Glutamatergic neuron (in vitro differentiated cells): ENCODE data around the gene TMEM163. TPM values are rescaled to one million over a fixed set of nuclear protein-coding genes. Genes with fewer than 3 reads are reported as not detected.
A peak's percentile ranks its signal among the peaks of the same experiment; 100 is the strongest.

Experiments
- DNase-seq: peaks from one replicate; pipeline ENCODE4 v3.0.0; 2022
- H3K27ac Mint-ChIP-seq: one replicate; pipeline ENCODE4 v1.8.0; 2020; ENCODE audit warnings: mild to moderate bottlenecking, mixed read lengths, inconsistent platforms; ENCODE audit not compliant: unreplicated experiment
- H3K27me3 Mint-ChIP-seq: one replicate; pipeline ENCODE4 v1.8.0; 2020; ENCODE audit warnings: mild to moderate bottlenecking, moderate library complexity, mixed read lengths, inconsistent platforms; ENCODE audit not compliant: unreplicated experiment
- H3K36me3 Mint-ChIP-seq: one replicate; pipeline ENCODE4 v1.8.0; 2020; ENCODE audit warnings: mild to moderate bottlenecking, mixed read lengths, inconsistent platforms; ENCODE audit not compliant: unreplicated experiment
- H3K4me1 Mint-ChIP-seq: one replicate; pipeline ENCODE4 v1.8.0; 2020; ENCODE audit warnings: mild to moderate bottlenecking, low read depth, mixed read lengths, inconsistent platforms; ENCODE audit not compliant: unreplicated experiment
- H3K4me3 Mint-ChIP-seq: one replicate; pipeline ENCODE4 v1.8.0; 2020; ENCODE audit warnings: mild to moderate bottlenecking, mixed read lengths, inconsistent platforms; ENCODE audit not compliant: unreplicated experiment
- H3K9me3 Mint-ChIP-seq: one replicate; pipeline ENCODE4 v1.8.0; 2020; ENCODE audit warnings: mild to moderate bottlenecking, moderate library complexity, mixed read lengths, inconsistent platforms; ENCODE audit not compliant: unreplicated experiment
- total RNA-seq: library from RNA; stranded (reverse); fragmentation: NEBNext Ultra II Directional; extraction: Animal tissue kit (Norgen Biotek cat#: 25700); gene quantifications from one replicate; pipeline ENCODE4 v1.2.1, GENCODE V29; 2021; ENCODE audit not compliant: unreplicated experiment
- TF ChIP-seq, protein P1 (sequence below): fragments of 200-600 bp; sonication (generic); IDR thresholded peaks from one replicate; pipeline ENCODE4 v1.5.0; 2021; ENCODE audit not compliant: partially characterized antibody, unreplicated experiment

TMEM163 gene
- total RNA-seq, 1 donor from 2014 or later: 27.7 TPM

DNA sequence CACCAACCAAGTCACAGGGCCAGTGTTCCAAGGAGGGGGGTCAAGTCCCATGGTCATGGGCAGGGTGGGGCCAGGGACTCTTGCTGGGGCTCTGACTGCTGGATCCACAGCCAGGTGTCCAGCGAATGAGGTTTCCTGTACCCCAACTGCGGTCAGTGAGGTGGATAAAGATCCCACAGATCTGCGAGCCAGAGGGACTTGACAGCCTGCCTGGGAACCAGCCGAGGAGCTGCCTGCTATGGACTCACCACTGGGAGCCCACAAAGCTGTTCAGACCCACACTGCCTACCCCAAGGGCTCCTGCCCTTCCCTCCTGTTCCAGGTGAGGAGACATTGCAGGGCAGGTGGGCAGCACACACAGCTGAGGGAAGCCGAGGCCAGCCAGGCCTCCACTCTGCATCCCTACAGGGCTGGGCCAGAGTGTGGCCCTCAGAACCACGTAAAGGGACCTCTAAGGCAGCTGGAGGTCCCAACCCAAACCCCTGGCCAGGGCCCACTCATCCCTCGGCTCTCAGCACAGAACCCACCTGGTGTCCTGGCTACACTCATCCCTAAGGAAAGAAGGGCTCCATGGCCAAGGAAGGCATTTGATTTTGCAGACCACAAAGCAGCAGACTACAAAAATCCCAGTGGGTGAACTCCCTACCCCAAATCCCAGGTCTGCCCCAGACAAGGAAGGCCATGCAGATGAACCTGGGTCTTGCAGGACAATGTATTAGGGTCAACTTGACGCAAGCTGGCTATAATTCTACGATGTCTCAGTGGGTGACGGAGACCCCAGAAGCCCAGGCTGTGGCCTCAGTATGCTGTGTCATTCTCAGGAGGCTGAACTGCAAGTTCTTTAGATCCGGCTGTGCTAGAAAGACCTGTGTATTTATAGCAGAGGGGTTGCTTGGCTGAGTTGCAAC, 255.8 kb downstream of the TMEM163 start:
- Mint-ChIP-seq H3K4me1 (peaks cover 37% of the 10 kb centered on the region), H3K27me3 (peaks cover 26% of the 10 kb centered on the region), H3K9me3 (peaks cover 12% of the 10 kb centered on the region), H3K27ac (no peak overlapping the region), H3K36me3 (no peaks in the 10 kb centered on the region), H3K4me3 (no peak overlapping the region)
- no peak for DNase-seq
- TF ChIP-seq, protein P1, sequence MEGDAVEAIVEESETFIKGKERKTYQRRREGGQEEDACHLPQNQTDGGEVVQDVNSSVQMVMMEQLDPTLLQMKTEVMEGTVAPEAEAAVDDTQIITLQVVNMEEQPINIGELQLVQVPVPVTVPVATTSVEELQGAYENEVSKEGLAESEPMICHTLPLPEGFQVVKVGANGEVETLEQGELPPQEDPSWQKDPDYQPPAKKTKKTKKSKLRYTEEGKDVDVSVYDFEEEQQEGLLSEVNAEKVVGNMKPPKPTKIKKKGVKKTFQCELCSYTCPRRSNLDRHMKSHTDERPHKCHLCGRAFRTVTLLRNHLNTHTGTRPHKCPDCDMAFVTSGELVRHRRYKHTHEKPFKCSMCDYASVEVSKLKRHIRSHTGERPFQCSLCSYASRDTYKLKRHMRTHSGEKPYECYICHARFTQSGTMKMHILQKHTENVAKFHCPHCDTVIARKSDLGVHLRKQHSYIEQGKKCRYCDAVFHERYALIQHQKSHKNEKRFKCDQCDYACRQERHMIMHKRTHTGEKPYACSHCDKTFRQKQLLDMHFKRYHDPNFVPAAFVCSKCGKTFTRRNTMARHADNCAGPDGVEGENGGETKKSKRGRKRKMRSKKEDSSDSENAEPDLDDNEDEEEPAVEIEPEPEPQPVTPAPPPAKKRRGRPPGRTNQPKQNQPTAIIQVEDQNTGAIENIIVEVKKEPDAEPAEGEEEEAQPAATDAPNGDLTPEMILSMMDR: no peak

DNA sequence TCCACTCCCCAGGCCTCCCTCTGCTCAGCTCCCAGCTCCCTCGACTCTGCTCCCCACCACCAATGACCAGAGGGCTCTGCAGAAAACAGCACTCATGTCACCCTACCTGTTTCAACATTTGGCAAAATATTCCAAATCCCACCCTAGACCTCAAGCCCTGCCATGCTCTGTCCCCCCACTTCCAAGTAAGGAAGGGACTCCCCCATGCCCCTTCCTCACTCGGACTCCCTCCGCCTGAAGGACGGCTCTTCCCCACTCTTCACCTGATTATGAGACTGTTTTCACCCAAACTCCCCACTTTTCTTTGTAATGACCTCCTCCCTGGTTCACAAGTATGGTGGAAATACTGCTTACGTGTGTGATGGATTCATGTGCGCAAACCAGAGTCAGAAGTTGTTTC, 256.5 kb downstream of the TMEM163 start:
- Mint-ChIP-seq H3K36me3 (no peaks in the 10 kb centered on the region), H3K27ac (no peak overlapping the region), H3K4me1 (peaks cover 37% of the 10 kb centered on the region), H3K4me3 (no peak overlapping the region), H3K27me3 (peaks cover 26% of the 10 kb centered on the region), H3K9me3 (peaks cover 12% of the 10 kb centered on the region)
- no peak for DNase-seq
- TF ChIP-seq, protein P1: no peak

DNA sequence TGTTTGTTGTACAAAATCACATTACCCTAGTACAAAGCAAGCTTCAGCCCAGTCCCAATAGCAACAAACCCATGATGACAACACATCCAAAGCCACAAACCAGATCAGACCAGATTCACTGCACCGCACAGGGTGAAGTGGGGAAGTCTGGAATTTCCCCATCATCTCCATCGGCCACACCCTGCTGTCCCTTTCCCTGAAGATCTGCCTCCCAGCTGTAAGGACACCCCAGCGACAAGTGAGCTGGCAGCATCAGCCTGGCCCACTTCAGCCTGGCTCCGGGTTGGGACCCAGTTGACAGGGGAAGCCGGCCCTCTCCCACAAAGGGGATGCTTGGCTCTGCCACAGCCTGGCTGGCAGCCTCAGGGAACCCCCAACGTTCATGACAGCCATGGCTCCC, 257.3 kb downstream of the TMEM163 start:
- H3K36me3 Mint-ChIP-seq: no peaks in the 10 kb centered on the region
- TF ChIP-seq, protein P1: no peak
- H3K4me3 Mint-ChIP-seq: no peak overlapping the region
- H3K9me3 Mint-ChIP-seq: peaks cover 10% of the 10 kb centered on the region
- H3K4me1 Mint-ChIP-seq: peaks cover 33% of the 10 kb centered on the region
- peak overlapping the region; percentile 80 for H3K27ac Mint-ChIP-seq
- peaks cover 26% of the 10 kb centered on the region for H3K27me3 Mint-ChIP-seq
- no peak for DNase-seq

DNA sequence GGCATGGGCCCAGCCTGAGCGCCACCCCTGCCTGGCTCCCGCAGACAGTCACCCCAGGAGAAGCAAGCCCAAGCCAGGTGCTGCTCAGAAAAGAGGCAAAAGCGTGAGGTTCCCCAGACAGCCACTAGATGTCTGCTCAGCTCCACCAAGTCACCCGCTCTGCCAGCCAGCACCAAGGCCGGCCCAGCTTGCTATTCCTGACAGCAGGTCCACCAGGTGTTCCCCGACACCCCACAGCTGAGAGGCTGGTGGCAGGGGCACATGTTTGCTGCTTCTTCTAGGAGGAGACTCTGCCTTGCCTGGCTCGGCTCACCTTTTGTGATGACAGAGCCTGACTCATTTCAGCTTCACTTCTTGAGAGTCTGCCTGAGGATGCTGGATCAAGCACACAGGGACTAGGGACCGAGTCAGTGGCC, 258.2 kb downstream of the TMEM163 start:
- H3K27me3 Mint-ChIP-seq: peaks cover 26% of the 10 kb centered on the region
- peak; percentile 84 for DNase-seq
- no peak overlapping the region for H3K4me3 Mint-ChIP-seq
- peak overlapping the region; percentile 80 for H3K27ac Mint-ChIP-seq
- TF ChIP-seq, protein P1: peak; percentile 83
- peaks cover 8% of the 10 kb centered on the region for H3K9me3 Mint-ChIP-seq
- H3K4me1 Mint-ChIP-seq: peaks cover 25% of the 10 kb centered on the region
- no peaks in the 10 kb centered on the region for H3K36me3 Mint-ChIP-seq

DNA sequence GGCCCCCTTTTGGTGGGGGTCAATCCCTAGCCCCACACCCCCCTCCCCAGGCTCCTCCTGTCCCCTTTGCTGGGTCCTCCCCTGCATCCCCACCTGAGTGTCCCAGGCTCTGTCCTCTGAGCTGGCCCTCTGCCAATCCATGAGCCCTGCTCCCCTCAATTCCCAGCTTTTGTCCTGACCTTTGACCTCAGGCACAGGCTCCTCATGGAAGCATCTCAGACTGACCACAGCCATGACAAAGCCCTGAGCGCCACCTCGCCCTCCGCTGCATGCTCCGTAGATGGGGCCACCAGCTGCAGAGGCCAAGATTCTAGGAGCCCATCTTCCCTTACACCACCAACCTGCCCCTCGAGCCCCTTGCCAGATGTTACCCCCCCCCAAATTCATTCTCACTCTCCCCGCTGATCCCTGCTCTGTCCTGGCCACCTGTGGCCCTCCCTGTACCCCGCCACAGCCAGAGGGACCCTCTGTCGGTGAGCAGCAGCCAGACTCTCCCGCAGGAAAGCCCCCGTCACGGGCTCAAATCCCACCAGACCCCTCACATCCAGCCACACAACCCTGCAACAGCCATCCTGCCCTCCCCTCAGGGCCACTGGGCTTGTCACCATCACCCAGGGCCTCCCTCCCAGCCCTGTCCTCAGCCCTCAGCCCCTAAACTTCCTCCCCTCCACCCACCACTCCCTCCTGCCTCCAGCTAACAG, 258.9 kb downstream of the TMEM163 start:
- Mint-ChIP-seq H3K27ac (no peak overlapping the region), H3K9me3 (peaks cover 8% of the 10 kb centered on the region), H3K4me1 (peaks cover 27% of the 10 kb centered on the region), H3K4me3 (no peak overlapping the region), H3K27me3 (peaks cover 26% of the 10 kb centered on the region), H3K36me3 (no peaks in the 10 kb centered on the region)
- TF ChIP-seq, protein P1: no peak
- no peak for DNase-seq
